Spleen (tissue), 7 donors: Measurements from ENCODE around the gene CALHM2.

Experiments used
- POLR2A ChIP-seq, 3 donors: fragments of 450-650 bp; IDR thresholded peaks; one replicate each; pipeline ENCODE4 v1.5.1; 2017; ENCODE audit warnings: antibody characterized with exemption in 3 of 3, mild to moderate bottlenecking in 1 of 3
- TF ChIP-seq, protein P1 (sequence below), 11 experiments: fragments of 200-600 bp in 7 of 11; fragments of 450-650 bp in 4 of 11; sonication (generic) in 4 of 11; IDR thresholded peaks in 8 of 11; conservative IDR thresholded peaks in 3 of 11; 1 replicate in 7 of 11; 2 replicates in 4 of 11; pipeline versions ENCODE4 v1.4.0 to v1.8.0; 2016 to 2021; ENCODE audit warnings: antibody characterized with exemption in 11 of 11, inconsistent platforms in 4 of 11, mild to moderate bottlenecking in 1 of 11
- donor health status: DM: no; HTN: no; CAD: no; lungs with moderate emphysema.
- donor health status: DM: no; HTN: no; CAD: no.
- donor health status: DM: no; HTN: no; CAD: no.

DNA sequence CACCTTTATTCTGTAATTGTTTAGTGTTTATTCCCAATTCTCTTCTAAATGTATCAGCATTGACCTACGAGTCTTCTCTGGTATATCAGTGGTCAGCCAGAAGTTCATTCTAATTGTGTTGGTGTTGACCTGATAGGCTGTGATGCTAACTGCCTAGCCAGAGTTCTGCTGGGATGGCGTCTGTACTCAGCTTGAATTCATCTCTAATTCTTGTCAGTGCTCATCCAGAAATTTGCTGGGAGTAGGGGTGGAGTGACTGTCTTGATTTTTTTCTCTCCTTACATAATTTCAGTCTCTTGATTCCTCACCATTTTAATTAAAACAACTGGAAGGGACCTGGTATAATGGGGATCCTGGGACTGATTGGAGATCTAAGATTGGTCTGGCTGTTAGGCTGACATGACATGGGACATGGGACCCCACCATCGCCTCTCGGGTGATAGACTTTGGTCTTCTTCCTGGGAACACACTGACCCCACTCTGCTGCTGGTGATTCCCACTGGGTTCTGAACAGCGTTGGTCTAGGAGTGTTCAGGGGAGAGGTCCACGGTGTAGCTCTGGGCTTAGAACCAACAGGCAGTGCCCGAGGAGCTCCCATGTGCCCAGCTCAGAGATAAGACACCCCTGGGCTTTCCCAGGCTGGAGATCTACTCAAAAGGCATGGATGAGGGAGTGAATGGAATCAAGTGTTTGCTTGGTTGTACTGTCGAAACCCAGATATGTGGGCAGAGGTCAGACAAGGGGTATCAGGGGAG is 45.2 kb upstream of the CALHM2 start:
- TF ChIP-seq, protein P1, sequence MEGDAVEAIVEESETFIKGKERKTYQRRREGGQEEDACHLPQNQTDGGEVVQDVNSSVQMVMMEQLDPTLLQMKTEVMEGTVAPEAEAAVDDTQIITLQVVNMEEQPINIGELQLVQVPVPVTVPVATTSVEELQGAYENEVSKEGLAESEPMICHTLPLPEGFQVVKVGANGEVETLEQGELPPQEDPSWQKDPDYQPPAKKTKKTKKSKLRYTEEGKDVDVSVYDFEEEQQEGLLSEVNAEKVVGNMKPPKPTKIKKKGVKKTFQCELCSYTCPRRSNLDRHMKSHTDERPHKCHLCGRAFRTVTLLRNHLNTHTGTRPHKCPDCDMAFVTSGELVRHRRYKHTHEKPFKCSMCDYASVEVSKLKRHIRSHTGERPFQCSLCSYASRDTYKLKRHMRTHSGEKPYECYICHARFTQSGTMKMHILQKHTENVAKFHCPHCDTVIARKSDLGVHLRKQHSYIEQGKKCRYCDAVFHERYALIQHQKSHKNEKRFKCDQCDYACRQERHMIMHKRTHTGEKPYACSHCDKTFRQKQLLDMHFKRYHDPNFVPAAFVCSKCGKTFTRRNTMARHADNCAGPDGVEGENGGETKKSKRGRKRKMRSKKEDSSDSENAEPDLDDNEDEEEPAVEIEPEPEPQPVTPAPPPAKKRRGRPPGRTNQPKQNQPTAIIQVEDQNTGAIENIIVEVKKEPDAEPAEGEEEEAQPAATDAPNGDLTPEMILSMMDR (IDR thresholded peaks at IDR 0.05 in 8 of 11, conservative IDR thresholded peaks at IDR 0.05 in 3 of 11), result no peak
- no peak for TF ChIP-seq POLR2A (IDR thresholded peaks at IDR 0.05)
